NCI-H510A (cell line): ENCODE results near the gene EVX2.

Experiments
- DNase-seq: peaks from one replicate; lab custom pipeline; 2025; lab: John Stamatoyannopoulos, UW

Gene EVX2

GRCh38 chr2:176066645-176067588 lies 16.8 kb downstream of the EVX2 start:
- DNase-seq: no peak

GRCh38 chr2:176063958-176064357 lies 19.8 kb downstream of the EVX2 start:
- DNase-seq: no peak

GRCh38 chr2:176056406-176056805 lies 27.4 kb downstream of the EVX2 start:
- peak; percentile 73 for DNase-seq

GRCh38 chr2:176039375-176039774 lies 44.4 kb downstream of the EVX2 start:
- no peak for DNase-seq

GRCh38 chr2:176038694-176039093 lies 45.1 kb downstream of the EVX2 start:
- no peak for DNase-seq

GRCh38 chr2:176035013-176035691 lies 48.6 kb downstream of the EVX2 start:
- DNase-seq: no peak

- no peak for DNase-seq
Measured at GRCh38 chr2:176027806-176028205, 56.0 kb downstream of the EVX2 start.
